Skeletal muscle tissue (tissue), 4 donors: ENCODE results near the gene RAC2. TPM values are rescaled to one million over a fixed set of nuclear protein-coding genes. Genes with fewer than 3 reads are reported as not detected.

Source experiments
- H3K27ac ChIP-seq: one replicate; pipeline ENCODE4 v1.7.0; 2013; ENCODE audit warnings: mild to moderate bottlenecking, low read depth, low read length, inconsistent platforms
- H3K27me3 ChIP-seq, 3 donors: one replicate each; pipeline ENCODE4 v1.7.0; 2013; ENCODE audit warnings: low read length in 3 of 3; ENCODE audit not compliant: control insufficient read depth in 3 of 3, insufficient read depth in 3 of 3
- H3K36me3 ChIP-seq, 3 donors: one replicate each; pipeline ENCODE4 v1.7.0; 2013; ENCODE audit warnings: low read length in 3 of 3; ENCODE audit not compliant: control insufficient read depth in 3 of 3, insufficient read depth in 3 of 3
- H3K4me1 ChIP-seq, 3 donors: one replicate each; pipeline ENCODE4 v1.7.0; 2013; ENCODE audit warnings: low read length in 3 of 3, mild to moderate bottlenecking in 3 of 3; ENCODE audit not compliant: control insufficient read depth in 3 of 3, insufficient read depth in 3 of 3
- H3K4me3 ChIP-seq, 3 donors: one replicate each; pipeline ENCODE4 v1.7.0; 2013; ENCODE audit warnings: low read length in 3 of 3
- H3K9ac ChIP-seq, 3 donors: one replicate each; pipeline ENCODE4 v1.7.0; 2013; ENCODE audit warnings: low read length in 3 of 3, mild to moderate bottlenecking in 3 of 3, moderate library complexity in 2 of 3, low read depth in 1 of 3
- H3K9me3 ChIP-seq, 3 donors: one replicate each; pipeline ENCODE4 v1.7.0; 2013; ENCODE audit warnings: low read length in 3 of 3; ENCODE audit not compliant: control insufficient read depth in 3 of 3
- total RNA-seq: library from RNA; depleted of rRNA; stranded (reverse); fragments of >200 nt; gene quantifications from one replicate; pipeline ENCODE4 v1.2.3, GENCODE V29; 2014
- donor health status: Osteomylitis.

Gene RAC2
- total RNA-seq, 1 donor from 2014 or later = 0.52 TPM

- Histone ChIP-seq H3K9me3 (no peaks in the 10 kb centered on the region), H3K36me3 (no peaks in the 10 kb centered on the region), H3K27me3 (no peaks in the 10 kb centered on the region), H3K27ac (no peak overlapping the region), H3K4me1 (peaks cover 47 to 52% (median 50%) of the 10 kb centered on the region in 3 donors), H3K9ac (no peak overlapping the region), H3K4me3 (no peak overlapping the region)
Measured at GRCh38 chr22:37192741-37193140, 51.3 kb downstream of the RAC2 start.

- no peaks in the 10 kb centered on the region for H3K9me3 ChIP-seq
- peaks cover 47 to 52% (median 50%) of the 10 kb centered on the region in 3 donors for H3K4me1 ChIP-seq
- no peaks in the 10 kb centered on the region for H3K27me3 ChIP-seq
- no peaks in the 10 kb centered on the region for H3K36me3 ChIP-seq
- peak overlapping the region in 1 of 3 donors; percentile 28 for H3K9ac ChIP-seq
- H3K27ac ChIP-seq = no peak overlapping the region
- no peak overlapping the region for H3K4me3 ChIP-seq
Measured at GRCh38 chr22:37192204-37192603, 51.9 kb downstream of the RAC2 start.

- Histone ChIP-seq H3K27me3 (no peaks in the 10 kb centered on the region), H3K27ac (no peak overlapping the region), H3K4me1 (peaks cover 39 to 46% (median 41%) of the 10 kb centered on the region in 3 donors), H3K4me3 (no peak overlapping the region), H3K36me3 (no peaks in the 10 kb centered on the region), H3K9me3 (no peaks in the 10 kb centered on the region), H3K9ac (no peak overlapping the region)
Measured at GRCh38 chr22:37190262-37190780, 53.7 kb downstream of the RAC2 start.

- Histone ChIP-seq H3K27me3 (no peaks in the 10 kb centered on the region), H3K4me3 (peak overlapping the region; percentile 15 to 44 (median 39)), H3K27ac (peak overlapping the region; percentile 85), H3K4me1 (peaks cover 38 to 43% (median 39%) of the 10 kb centered on the region in 3 donors), H3K9ac (peak overlapping the region in 2 of 3 donors; percentile 46 to 75), H3K9me3 (no peaks in the 10 kb centered on the region), H3K36me3 (no peaks in the 10 kb centered on the region)
Measured at GRCh38 chr22:37188901-37189466, 55.1 kb downstream of the RAC2 start.

- Histone ChIP-seq H3K4me3 (peak within 1 kb of the TSS; percentile 44 to 76 (median 60)), H3K27ac (peak within 1 kb of the TSS; percentile 85), H3K36me3 (no peaks in the 10 kb centered on the region), H3K4me1 (peaks cover 32 to 38% (median 35%) of the 10 kb centered on the region in 3 donors), H3K9me3 (no peaks in the 10 kb centered on the region), H3K27me3 (no peaks in the 10 kb centered on the region), H3K9ac (peak within 1 kb of the TSS; percentile 36 to 75 (median 75))
Measured at GRCh38 chr22:37187891-37188761, 55.9 kb downstream of the RAC2 start, which contains the start of gene C1QTNF6. C1QTNF6 (minus strand) TSS chr22:37188247; CDS start chr22:37188213, 34 bp downstream.

- Histone ChIP-seq H3K9me3 (no peaks in the 10 kb centered on the region), H3K9ac (peak overlapping the region; percentile 36 to 75 (median 75)), H3K27ac (peak overlapping the region; percentile 85), H3K4me3 (peak overlapping the region; percentile 34 to 76 (median 60)), H3K36me3 (no peaks in the 10 kb centered on the region), H3K4me1 (peaks cover 32 to 38% (median 35%) of the 10 kb centered on the region in 3 donors), H3K27me3 (no peaks in the 10 kb centered on the region)
Measured at GRCh38 chr22:37187552-37187890, 56.5 kb downstream of the RAC2 start.

GRCh38 chr22:37186997-37187522 is 57.0 kb downstream of the RAC2 start:
- Histone ChIP-seq H3K9me3 (no peaks in the 10 kb centered on the region), H3K27ac (peak overlapping the region; percentile 85), H3K4me1 (peaks cover 32 to 38% (median 35%) of the 10 kb centered on the region in 3 donors), H3K4me3 (peak overlapping the region in 1 of 3 donors; percentile 76), H3K27me3 (no peaks in the 10 kb centered on the region), H3K9ac (peak overlapping the region in 1 of 3 donors; percentile 75), H3K36me3 (no peaks in the 10 kb centered on the region)

- no peak overlapping the region for H3K4me3 ChIP-seq
- H3K4me1 ChIP-seq = peaks cover 32 to 38% (median 35%) of the 10 kb centered on the region in 3 donors
- H3K36me3 ChIP-seq = no peaks in the 10 kb centered on the region
- peak overlapping the region; percentile 85 for H3K27ac ChIP-seq
- H3K27me3 ChIP-seq = no peaks in the 10 kb centered on the region
- H3K9me3 ChIP-seq = no peaks in the 10 kb centered on the region
- no peak overlapping the region for H3K9ac ChIP-seq
Measured at GRCh38 chr22:37186228-37186996, 57.7 kb downstream of the RAC2 start.

- H3K36me3 ChIP-seq = peaks cover 0 to 2% (median 0%) of the 10 kb centered on the region in 3 donors
- no peaks in the 10 kb centered on the region for H3K27me3 ChIP-seq
- peaks cover 32 to 38% (median 35%) of the 10 kb centered on the region in 3 donors for H3K4me1 ChIP-seq
- H3K9ac ChIP-seq = no peak overlapping the region
- H3K4me3 ChIP-seq = no peak overlapping the region
- no peaks in the 10 kb centered on the region for H3K9me3 ChIP-seq
- no peak overlapping the region for H3K27ac ChIP-seq
Measured at GRCh38 chr22:37185646-37186227, 58.3 kb downstream of the RAC2 start.
